AG04450 (cell line): ENCODE data around the gene EFS. TPM values are rescaled to one million over a fixed set of nuclear protein-coding genes. Genes with fewer than 3 reads are reported as not detected.
A peak's percentile ranks its signal among the peaks of the same experiment; 100 is the strongest.

ENCODE experiments used
- CTCF ChIA-PET: fragments of 300-600, 350-600 bp; formaldehyde crosslinking; extraction: SDS; loops from one replicate; lab custom pipeline; 2022; ENCODE audit warnings: antibody characterized with exemption, inconsistent platforms; lab: Charles Lee
- POLR2A ChIA-PET: fragments of 350-600 bp; formaldehyde crosslinking; extraction: SDS; loops from one replicate; lab custom pipeline; 2021; ENCODE audit warnings: antibody characterized with exemption, inconsistent platforms; lab: Yijun Ruan, JAX
- DNase-seq: peaks from one replicate; pipeline ENCODE4 v3.0.0-alpha.2; 2011; ENCODE audit warnings: low read depth, low spot score
- H3K27ac ChIP-seq: one replicate; pipeline ENCODE4 v1.5.1; 2012; ENCODE audit warnings: low read depth, low read length, control low read depth
- H3K27me3 ChIP-seq: one replicate; pipeline ENCODE4 v1.6.0; 2012; ENCODE audit warnings: low read length; ENCODE audit not compliant: control insufficient read depth, insufficient read depth
- H3K4me3 ChIP-seq: 2 replicates; pipeline ENCODE4 v1.5.1; 2011; ENCODE audit warnings: mild to moderate bottlenecking, low read depth, low read length, control low read depth
- H3K9me3 ChIP-seq: 2 replicates; pipeline ENCODE4 v1.5.1; 2012; ENCODE audit warnings: low read length; ENCODE audit not compliant: control insufficient read depth, insufficient read depth
- polyA plus RNA-seq: library from polyadenylated mRNA; depleted of rRNA; stranded (reverse); fragments of >200 nt; gene quantifications from 2 replicates; pipeline ENCODE4 v1.2.3, GENCODE V29; 2011; rRNA removed
- small RNA-seq: library from RNA; depleted of rRNA; stranded (forward); fragments of <200 nt; gene quantifications from one replicate; pipeline ENCODE3, GENCODE V24; 2012; ENCODE audit warnings: low read depth; ENCODE audit not compliant: insufficient read length
- TF ChIP-seq, protein P1 (sequence below): IDR thresholded peaks from 2 replicates; pipeline ENCODE4 v1.5.1; 2011; ENCODE audit warnings: low read depth, low read length, control low read depth, inconsistent platforms

EFS gene
- polyA plus RNA-seq, 1 experiment: 5.3 TPM

DNA sequence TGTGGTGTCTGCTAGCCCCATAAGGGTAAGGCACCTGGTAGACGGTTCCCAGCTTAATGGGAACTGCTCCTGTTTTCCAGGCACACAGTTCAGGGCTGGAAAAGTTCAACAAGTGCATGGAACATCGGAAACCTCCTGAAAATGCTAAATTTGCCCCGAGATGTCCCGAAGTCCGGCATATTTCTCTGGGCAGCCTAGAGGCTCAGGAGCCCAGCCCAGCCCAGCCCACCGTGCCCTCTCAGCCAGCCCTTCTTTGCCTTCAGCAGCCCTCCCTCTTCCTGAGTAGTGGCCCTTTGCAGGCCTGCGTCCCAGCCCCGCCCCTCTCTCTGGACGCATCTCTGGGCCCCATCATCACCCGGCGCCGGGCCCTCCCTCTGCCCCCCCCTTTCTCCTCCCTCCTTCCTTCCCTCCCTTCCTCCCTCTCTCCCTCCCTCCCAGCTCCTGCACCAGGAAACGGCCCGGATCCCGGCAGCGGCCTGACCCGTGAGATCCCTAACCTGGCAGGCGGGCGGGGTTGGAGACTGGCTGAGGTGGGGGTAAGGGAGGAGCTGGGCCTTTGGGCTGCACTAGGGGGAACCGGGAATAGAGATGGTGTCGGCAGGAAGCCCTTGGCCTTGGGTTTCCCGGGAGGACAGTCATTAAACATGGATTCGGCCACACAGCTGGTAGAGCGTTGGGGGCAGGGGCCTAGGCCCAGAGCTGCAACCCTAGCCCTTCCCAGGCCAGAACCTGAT is 58.4 kb downstream of the EFS start, which contains the start of gene BCL2L2:
TSS of gene BCL2L2 (plus strand) at position 422 of the 734 bp plus-strand sequence. CDS start 935 bp downstream, outside the sequence.
- Histone ChIP-seq H3K27me3 (no peaks in the 10 kb centered on the region), H3K4me3 (peak within 1 kb of the TSS; percentile 92), H3K9me3 (no peaks in the 10 kb centered on the region; the same call in 1 of the 2 replicates), H3K27ac (peak within 1 kb of the TSS; percentile 47)
- CTCF ChIA-PET: interaction anchor here (0.6 to 1.4 kb wide), 4 partner anchors 11 to 285 kb away, joined by 3 read pairs; partner anchors contain the start of gene PABPN1
- POLR2A ChIA-PET: interaction anchor here (0.5 to 5.9 kb wide), 8 partner anchors 10 to 358 kb away, joined by 3 to 54 read pairs (median 3); partner anchors contain the start of genes HOMEZ and PABPN1
- TF ChIP-seq, protein P1, sequence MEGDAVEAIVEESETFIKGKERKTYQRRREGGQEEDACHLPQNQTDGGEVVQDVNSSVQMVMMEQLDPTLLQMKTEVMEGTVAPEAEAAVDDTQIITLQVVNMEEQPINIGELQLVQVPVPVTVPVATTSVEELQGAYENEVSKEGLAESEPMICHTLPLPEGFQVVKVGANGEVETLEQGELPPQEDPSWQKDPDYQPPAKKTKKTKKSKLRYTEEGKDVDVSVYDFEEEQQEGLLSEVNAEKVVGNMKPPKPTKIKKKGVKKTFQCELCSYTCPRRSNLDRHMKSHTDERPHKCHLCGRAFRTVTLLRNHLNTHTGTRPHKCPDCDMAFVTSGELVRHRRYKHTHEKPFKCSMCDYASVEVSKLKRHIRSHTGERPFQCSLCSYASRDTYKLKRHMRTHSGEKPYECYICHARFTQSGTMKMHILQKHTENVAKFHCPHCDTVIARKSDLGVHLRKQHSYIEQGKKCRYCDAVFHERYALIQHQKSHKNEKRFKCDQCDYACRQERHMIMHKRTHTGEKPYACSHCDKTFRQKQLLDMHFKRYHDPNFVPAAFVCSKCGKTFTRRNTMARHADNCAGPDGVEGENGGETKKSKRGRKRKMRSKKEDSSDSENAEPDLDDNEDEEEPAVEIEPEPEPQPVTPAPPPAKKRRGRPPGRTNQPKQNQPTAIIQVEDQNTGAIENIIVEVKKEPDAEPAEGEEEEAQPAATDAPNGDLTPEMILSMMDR: no peak
- DNase-seq: peak; percentile 70

Small RNA genes lying within 50 kb of the gene (small RNA-seq; reads per million reads assigned to genes)
- gene MIR208A: not detected

Other genes starting within 250 kb of the EFS start
- not detected in 2 replicates for gene CEBPE, start 245.9 kb downstream of the EFS start, polyA plus RNA-seq
- 0.78 and 1.4 TPM in 2 replicates for gene SLC7A8, start 181.5 kb downstream of the EFS start, polyA plus RNA-seq
- gene RNF212B, start 127.2 kb downstream of the EFS start, polyA plus RNA-seq: not detected in 2 replicates
- 11.2 and 13.2 TPM in 2 replicates for gene HOMEZ, start 79.0 kb downstream of the EFS start, polyA plus RNA-seq
- 2.4 and 2.8 TPM in 2 replicates for gene PPP1R3E, start 62.3 kb downstream of the EFS start, polyA plus RNA-seq
- 21.5 and 22.2 TPM in 2 replicates for gene BCL2L2, start 58.3 kb downstream of the EFS start, polyA plus RNA-seq
- gene PABPN1, start 43.7 kb downstream of the EFS start, polyA plus RNA-seq: 174 and 182 TPM in 2 replicates
- gene SLC22A17, start 12.3 kb downstream of the EFS start, polyA plus RNA-seq: 17.4 and 27.0 TPM in 2 replicates
- not detected in 2 replicates for gene IL25, start 7.6 kb upstream of the EFS start, polyA plus RNA-seq
- 0.37 and 0.47 TPM in 2 replicates for gene CMTM5, start 11.9 kb upstream of the EFS start, polyA plus RNA-seq
- not detected in 2 replicates for gene MYH6, start 43.1 kb upstream of the EFS start, polyA plus RNA-seq
- not detected in 2 replicates for gene MYH7, start 70.5 kb upstream of the EFS start, polyA plus RNA-seq
- 43.3 and 49.8 TPM in 2 replicates for gene NGDN, start 104.5 kb upstream of the EFS start, polyA plus RNA-seq
- gene ZFHX2, start 186.6 kb upstream of the EFS start, polyA plus RNA-seq: 0.09 and 0.14 TPM in 2 replicates
- gene THTPA, start 191.1 kb upstream of the EFS start, polyA plus RNA-seq: 4.9 and 9.3 TPM in 2 replicates
- 8.2 and 10.6 TPM in 2 replicates for gene AP1G2, start 202.6 kb upstream of the EFS start, polyA plus RNA-seq
- gene JPH4, start 213.6 kb upstream of the EFS start, polyA plus RNA-seq: not detected in 2 replicates